Astrocyte (in vitro differentiated cells and primary cell): Measurements from ENCODE around the gene SLC10A1. TPM values are rescaled to one million over a fixed set of nuclear protein-coding genes. Genes with fewer than 3 reads are reported as not detected.
A peak's percentile ranks its signal among the peaks of the same experiment; 100 is the strongest.

Source experiments
- DNase-seq: peaks from one replicate; pipeline ENCODE4 v3.0.0-alpha.2; 2010; ENCODE audit warnings: low read depth
- FAIRE-seq: peaks from 2 replicates; lab custom pipeline; 2011; peaks lifted over from hg19 to GRCh38; lab: Jason Lieb, UNC
- H2AFZ ChIP-seq: 2 replicates; pipeline ENCODE4 v1.6.0; 2012; ENCODE audit warnings: low read depth, low read length, inconsistent platforms
- H3K27ac ChIP-seq: 2 replicates; pipeline ENCODE4 v1.5.1; 2011; ENCODE audit warnings: low read depth, low read length, inconsistent platforms
- H3K27me3 ChIP-seq: 2 replicates; pipeline ENCODE4 v1.6.0; 2011; ENCODE audit warnings: low read length, inconsistent platforms; ENCODE audit not compliant: insufficient read depth
- H3K36me3 ChIP-seq: 2 replicates; pipeline ENCODE4 v1.5.1; 2011; ENCODE audit warnings: low read length, inconsistent platforms; ENCODE audit not compliant: insufficient read depth
- H3K4me1 ChIP-seq: 2 replicates; pipeline ENCODE4 v1.5.1; 2011; ENCODE audit warnings: low read length, inconsistent platforms; ENCODE audit not compliant: insufficient read depth
- H3K4me2 ChIP-seq: 2 replicates; pipeline ENCODE4 v1.6.0; 2012; ENCODE audit warnings: low read length, inconsistent platforms
- H3K4me3 ChIP-seq: 2 replicates; pipeline ENCODE4 v1.5.1; 2011; ENCODE audit warnings: low read depth, mild to moderate bottlenecking, low read length, inconsistent platforms; ENCODE audit not compliant: insufficient read depth
- H3K79me2 ChIP-seq: 2 replicates; pipeline ENCODE4 v1.6.0; 2012; ENCODE audit warnings: mild to moderate bottlenecking, low read length, inconsistent platforms; ENCODE audit not compliant: insufficient read depth
- H3K9ac ChIP-seq: 2 replicates; pipeline ENCODE4 v1.6.0; 2012; ENCODE audit warnings: mild to moderate bottlenecking, low read length, inconsistent platforms
- H3K9me3 ChIP-seq: 2 replicates; pipeline ENCODE4 v1.5.1; 2012; ENCODE audit warnings: low read depth, mild to moderate bottlenecking, low read length, inconsistent platforms; ENCODE audit not compliant: insufficient read depth
- H4K20me1 ChIP-seq: 2 replicates; pipeline ENCODE4 v1.6.0; 2012; ENCODE audit warnings: low read length, inconsistent platforms; ENCODE audit not compliant: insufficient read depth
- H3K27ac Mint-ChIP-seq: one replicate; pipeline ENCODE4 v1.8.0; 2021; ENCODE audit warnings: mild to moderate bottlenecking, mixed read lengths; ENCODE audit not compliant: unreplicated experiment
- H3K27me3 Mint-ChIP-seq: one replicate; pipeline ENCODE4 v1.8.0; 2021; ENCODE audit warnings: low read depth, mixed read lengths; ENCODE audit not compliant: unreplicated experiment
- H3K36me3 Mint-ChIP-seq: one replicate; pipeline ENCODE4 v1.8.0; 2021; ENCODE audit warnings: low read depth, mixed read lengths; ENCODE audit not compliant: unreplicated experiment
- H3K4me1 Mint-ChIP-seq: one replicate; pipeline ENCODE4 v1.8.0; 2021; ENCODE audit warnings: low read depth, mixed read lengths; ENCODE audit not compliant: unreplicated experiment
- H3K4me3 Mint-ChIP-seq: one replicate; pipeline ENCODE4 v1.8.0; 2021; ENCODE audit warnings: mild to moderate bottlenecking, moderate library complexity, mixed read lengths; ENCODE audit not compliant: unreplicated experiment
- H3K9me3 Mint-ChIP-seq: one replicate; pipeline ENCODE4 v1.8.0; 2021; ENCODE audit warnings: mild to moderate bottlenecking, mixed read lengths; ENCODE audit not compliant: unreplicated experiment
- EZH2 ChIP-seq: IDR thresholded peaks from 2 replicates; pipeline ENCODE4 v1.6.1; 2012; ENCODE audit warnings: mild to moderate bottlenecking, low read length, inconsistent platforms; ENCODE audit not compliant: insufficient read depth
- total RNA-seq: library from RNA; stranded (reverse); gene quantifications from 2 replicates; pipeline ENCODE4 v1.2.1, GENCODE V29; 2021
- TF ChIP-seq, protein P1 (sequence below): IDR thresholded peaks from 2 replicates; pipeline ENCODE4 v1.5.1; 2011; ENCODE audit warnings: low read depth, mild to moderate bottlenecking, inconsistent platforms, low read length, moderate library complexity; ENCODE audit not compliant: insufficient read depth

Gene SLC10A1
- total RNA-seq, 1 donor from 2014 or later = not detected

DNA sequence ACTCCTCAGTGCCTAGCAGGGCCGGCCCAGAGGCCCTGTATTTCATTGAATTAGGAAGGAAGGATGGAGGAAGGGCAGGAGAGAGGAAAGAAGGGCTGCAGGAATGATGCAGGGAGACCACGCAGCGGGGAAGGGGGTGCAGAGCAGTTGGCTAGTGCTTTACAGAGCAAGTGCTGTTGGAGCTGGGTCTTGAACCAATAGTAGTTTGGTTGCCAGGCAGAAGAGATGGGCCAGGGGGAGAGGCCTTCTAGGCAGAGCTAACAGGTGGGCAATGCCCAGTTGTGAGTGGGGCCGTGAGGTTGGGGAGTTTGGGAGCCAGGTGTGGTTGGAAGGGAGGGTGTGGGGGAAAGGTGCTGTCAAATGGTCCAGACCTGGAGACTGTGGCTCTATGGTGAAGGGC, 69.2 kb downstream of the SLC10A1 start:
- H3K4me3 ChIP-seq = no peak overlapping the region
- H3K4me1 ChIP-seq = peaks cover 8% of the 10 kb centered on the region
- H4K20me1 ChIP-seq = no peaks in the 10 kb centered on the region
- DNase-seq (no peak), FAIRE-seq (no peak)
- H3K27ac ChIP-seq = no peak overlapping the region
- H3K36me3 Mint-ChIP-seq = no peaks in the 10 kb centered on the region
- H3K27me3 ChIP-seq = peaks cover under 1% of the 10 kb centered on the region
- H3K9me3 ChIP-seq = no peaks in the 10 kb centered on the region
- H3K27ac Mint-ChIP-seq = no peak overlapping the region
- H3K4me1 Mint-ChIP-seq = peaks cover 2% of the 10 kb centered on the region
- H3K79me2 ChIP-seq = no peaks in the 10 kb centered on the region
- H3K9ac ChIP-seq = no peak overlapping the region
- H3K9me3 Mint-ChIP-seq = peaks cover 2% of the 10 kb centered on the region
- no peak overlapping the region for H3K4me2 ChIP-seq
- no peak overlapping the region for H2AFZ ChIP-seq
- TF ChIP-seq EZH2 = no peak
- TF ChIP-seq, protein P1, sequence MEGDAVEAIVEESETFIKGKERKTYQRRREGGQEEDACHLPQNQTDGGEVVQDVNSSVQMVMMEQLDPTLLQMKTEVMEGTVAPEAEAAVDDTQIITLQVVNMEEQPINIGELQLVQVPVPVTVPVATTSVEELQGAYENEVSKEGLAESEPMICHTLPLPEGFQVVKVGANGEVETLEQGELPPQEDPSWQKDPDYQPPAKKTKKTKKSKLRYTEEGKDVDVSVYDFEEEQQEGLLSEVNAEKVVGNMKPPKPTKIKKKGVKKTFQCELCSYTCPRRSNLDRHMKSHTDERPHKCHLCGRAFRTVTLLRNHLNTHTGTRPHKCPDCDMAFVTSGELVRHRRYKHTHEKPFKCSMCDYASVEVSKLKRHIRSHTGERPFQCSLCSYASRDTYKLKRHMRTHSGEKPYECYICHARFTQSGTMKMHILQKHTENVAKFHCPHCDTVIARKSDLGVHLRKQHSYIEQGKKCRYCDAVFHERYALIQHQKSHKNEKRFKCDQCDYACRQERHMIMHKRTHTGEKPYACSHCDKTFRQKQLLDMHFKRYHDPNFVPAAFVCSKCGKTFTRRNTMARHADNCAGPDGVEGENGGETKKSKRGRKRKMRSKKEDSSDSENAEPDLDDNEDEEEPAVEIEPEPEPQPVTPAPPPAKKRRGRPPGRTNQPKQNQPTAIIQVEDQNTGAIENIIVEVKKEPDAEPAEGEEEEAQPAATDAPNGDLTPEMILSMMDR = no peak
- H3K4me3 Mint-ChIP-seq = no peak overlapping the region
- peaks cover 14% of the 10 kb centered on the region for H3K27me3 Mint-ChIP-seq
- H3K36me3 ChIP-seq = no peaks in the 10 kb centered on the region

DNA sequence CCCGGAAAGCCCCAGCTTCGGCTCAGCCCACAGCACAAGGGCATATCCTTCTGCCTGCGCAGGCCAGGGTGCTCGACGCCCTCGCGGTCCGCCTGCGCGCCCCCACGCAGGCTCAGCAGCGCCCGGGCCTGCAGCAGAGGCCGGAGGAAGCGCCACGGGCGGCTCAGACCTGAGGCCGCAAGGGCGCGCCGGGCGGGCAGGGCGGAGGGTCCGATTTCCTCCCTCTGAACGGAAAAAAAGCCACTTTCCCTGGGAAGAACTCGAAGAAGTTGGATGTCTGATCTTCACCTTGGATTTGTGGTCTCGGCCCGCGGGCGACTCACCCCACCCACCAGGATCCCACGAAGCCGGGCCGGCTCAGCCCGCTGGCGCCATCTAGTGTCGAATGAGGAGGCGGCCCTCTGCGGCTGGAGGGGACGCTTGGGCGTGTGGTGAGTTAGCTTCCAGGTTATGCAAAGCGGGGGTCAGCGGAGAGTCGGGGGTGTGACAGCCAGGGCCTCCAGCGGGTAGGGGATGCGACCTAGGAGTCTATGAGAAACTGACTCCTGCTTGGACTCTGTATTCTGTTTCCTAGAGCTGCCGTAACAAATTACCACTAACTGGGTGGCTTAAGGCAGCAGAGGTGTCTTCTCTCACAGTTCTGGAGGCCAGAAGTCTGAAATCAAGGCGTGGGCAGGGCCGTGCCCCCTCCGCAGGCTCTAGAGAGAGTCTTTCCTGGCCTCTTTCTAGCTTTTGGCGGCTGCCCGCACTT, 70.1 kb downstream of the SLC10A1 start:
- FAIRE-seq = no peak

More for the DNA sequence above, 70.1 kb downstream of the SLC10A1 start:
- Mint-ChIP-seq H3K27me3 (peaks cover 14% of the 10 kb centered on the region), H3K4me3 (no peak overlapping the region), H3K4me1 (peaks cover 2% of the 10 kb centered on the region), H3K27ac (peak overlapping the region; percentile 56), H3K36me3 (no peaks in the 10 kb centered on the region), H3K9me3 (peaks cover 2% of the 10 kb centered on the region)
- H3K79me2 ChIP-seq = no peaks in the 10 kb centered on the region
- no peak overlapping the region for H3K27ac ChIP-seq
- peak; percentile 40 for DNase-seq
- peak overlapping the region; percentile 98 for H3K4me2 ChIP-seq
- peak overlapping the region; percentile 58 for H3K4me3 ChIP-seq
- peaks cover 8% of the 10 kb centered on the region for H3K4me1 ChIP-seq
- H4K20me1 ChIP-seq = no peaks in the 10 kb centered on the region
- H3K9ac ChIP-seq = peak overlapping the region; percentile 82
- peak overlapping the region; percentile 94 for H2AFZ ChIP-seq
- no peaks in the 10 kb centered on the region for H3K9me3 ChIP-seq
- TF ChIP-seq, protein P1 = peak; percentile 81
- no peak for TF ChIP-seq EZH2
- no peaks in the 10 kb centered on the region for H3K27me3 ChIP-seq
- H3K36me3 ChIP-seq = no peaks in the 10 kb centered on the region

Other genes with a start within 250 kb of the SLC10A1 start
- gene CCDC177, start 222.4 kb downstream of the SLC10A1 start, total RNA-seq = not detected in 2 replicates
- 25.6 and 30.6 TPM in 2 replicates for gene SUSD6, start 185.6 kb downstream of the SLC10A1 start, total RNA-seq
- 195 and 203 TPM in 2 replicates for gene SRSF5, start 30.1 kb downstream of the SLC10A1 start, total RNA-seq
- 0.16 and 0.36 TPM in 2 replicates for gene SMOC1, start 82.2 kb upstream of the SLC10A1 start, total RNA-seq